HL-60 (cell line): ENCODE results near the gene MAGEL2.
"Not testable (repeated sequence)": the region's sequence is repeated elsewhere in the genome, so short reads cannot be mapped to it uniquely, and the experiment has no call there.

Source experiments
- DNase-seq, 2 experiments: peaks; one replicate each; pipeline ENCODE4 v3.0.0-alpha.2; 2010 to 2020; ENCODE audit warnings: low read depth in 1 of 2, low spot score in 1 of 2
- H3K27ac ChIP-seq: fragments of 250-450 bp; sonication (Bioruptor Pico); replicated peaks from 2 replicates; pipeline ENCODE4 v1.5.1; 2020; ENCODE audit warnings: mild to moderate bottlenecking, moderate library complexity
- H3K27me3 ChIP-seq: fragments of 250-450 bp; sonication (Bioruptor Pico); 2 replicates; pipeline ENCODE4 v1.5.1; 2021; ENCODE audit warnings: mild to moderate bottlenecking, moderate library complexity; ENCODE audit not compliant: insufficient read depth, poor library complexity, severe bottlenecking
- H3K4me3 ChIP-seq: replicated peaks from 2 replicates; pipeline ENCODE4 v1.5.1; 2011; ENCODE audit warnings: mild to moderate bottlenecking, control low read depth, low read length; ENCODE audit not compliant: insufficient read depth
- CTCF ChIP-seq: IDR thresholded peaks from one replicate; pipeline ENCODE4 v1.5.1; 2011; ENCODE audit warnings: low read length, control low read depth, inconsistent platforms; ENCODE audit not compliant: insufficient read depth
- GABPA ChIP-seq: IDR thresholded peaks from 2 replicates; pipeline ENCODE4 v1.6.1; 2012; ENCODE audit warnings: low read depth
- POLR2AphosphoS5 ChIP-seq: IDR thresholded peaks from 2 replicates; pipeline ENCODE4 v1.6.1; 2012; ENCODE audit warnings: low read depth
- REST ChIP-seq: IDR thresholded peaks from 2 replicates; pipeline ENCODE4 v1.6.1; 2012; ENCODE audit warnings: low read depth; ENCODE audit not compliant: insufficient replicate concordance
- SPI1 ChIP-seq: IDR thresholded peaks from 2 replicates; pipeline ENCODE4 v1.6.1; 2012; ENCODE audit warnings: low read depth, mild to moderate bottlenecking, borderline replicate concordance

The MAGEL2 gene

GRCh38 chr15:23602124-23602523 lies 45.5 kb downstream of the MAGEL2 start:
- no peak overlapping the region for H3K4me3 ChIP-seq
- H3K27me3 ChIP-seq = no peaks in the 10 kb centered on the region
- H3K27ac ChIP-seq = no peak overlapping the region
- DNase-seq = no peak
- TF ChIP-seq POLR2AphosphoS5 (no peak), GABPA (no peak), REST (no peak), SPI1 (no peak), CTCF (no peak)

GRCh38 chr15:23599053-23599452 lies 48.6 kb downstream of the MAGEL2 start:
- Histone ChIP-seq H3K27ac (no peak overlapping the region), H3K4me3 (no peak overlapping the region), H3K27me3 (peaks cover 3% of the 10 kb centered on the region)
- no peak for DNase-seq
- TF ChIP-seq REST = no peak
- no peak for TF ChIP-seq GABPA
- no peak for TF ChIP-seq SPI1
- TF ChIP-seq POLR2AphosphoS5 = no peak
- TF ChIP-seq CTCF = no peak

- H3K27ac ChIP-seq, H3K27me3 ChIP-seq, H3K4me3 ChIP-seq, DNase-seq: not testable (repeated sequence)
These were observed 50.4 kb downstream of the MAGEL2 start for GRCh38 chr15:23597278-23597677.

- DNase-seq = no peak
- no peak overlapping the region for H3K4me3 ChIP-seq
- peaks cover 3% of the 10 kb centered on the region for H3K27me3 ChIP-seq
- TF ChIP-seq SPI1 (no peak), REST (no peak), GABPA (no peak)
- H3K27ac ChIP-seq = no peak overlapping the region
These were observed 50.9 kb downstream of the MAGEL2 start for GRCh38 chr15:23596736-23597135.
